HL-60 (cell line): ENCODE measurements around the gene KRTCAP3.

Experiments
- DNase-seq, 2 experiments: peaks; one replicate each; pipeline ENCODE4 v3.0.0-alpha.2; 2010 to 2020; ENCODE audit warnings: low read depth in 1 of 2, low spot score in 1 of 2
- H3K27ac ChIP-seq: fragments of 250-450 bp; sonication (Bioruptor Pico); replicated peaks from 2 replicates; pipeline ENCODE4 v1.5.1; 2020; ENCODE audit warnings: mild to moderate bottlenecking, moderate library complexity
- H3K27me3 ChIP-seq: fragments of 250-450 bp; sonication (Bioruptor Pico); 2 replicates; pipeline ENCODE4 v1.5.1; 2021; ENCODE audit warnings: mild to moderate bottlenecking, moderate library complexity; ENCODE audit not compliant: insufficient read depth, poor library complexity, severe bottlenecking
- H3K4me3 ChIP-seq: replicated peaks from 2 replicates; pipeline ENCODE4 v1.5.1; 2011; ENCODE audit warnings: mild to moderate bottlenecking, control low read depth, low read length; ENCODE audit not compliant: insufficient read depth
- CTCF ChIP-seq: IDR thresholded peaks from one replicate; pipeline ENCODE4 v1.5.1; 2011; ENCODE audit warnings: low read length, control low read depth, inconsistent platforms; ENCODE audit not compliant: insufficient read depth
- GABPA ChIP-seq: IDR thresholded peaks from 2 replicates; pipeline ENCODE4 v1.6.1; 2012; ENCODE audit warnings: low read depth
- POLR2AphosphoS5 ChIP-seq: IDR thresholded peaks from 2 replicates; pipeline ENCODE4 v1.6.1; 2012; ENCODE audit warnings: low read depth
- REST ChIP-seq: IDR thresholded peaks from 2 replicates; pipeline ENCODE4 v1.6.1; 2012; ENCODE audit warnings: low read depth; ENCODE audit not compliant: insufficient replicate concordance
- SPI1 ChIP-seq: IDR thresholded peaks from 2 replicates; pipeline ENCODE4 v1.6.1; 2012; ENCODE audit warnings: low read depth, mild to moderate bottlenecking, borderline replicate concordance

Gene KRTCAP3

GRCh38 chr2:27493948-27494283, 51.7 kb downstream of the KRTCAP3 start:
- Histone ChIP-seq H3K27ac (no peak overlapping the region), H3K4me3 (no peak overlapping the region), H3K27me3 (peaks cover 20% of the 10 kb centered on the region)
- no peak for DNase-seq
- no peak for TF ChIP-seq POLR2AphosphoS5
- no peak for TF ChIP-seq CTCF
- TF ChIP-seq REST = no peak
- no peak for TF ChIP-seq SPI1
- TF ChIP-seq GABPA = no peak
